ENCODE results near the gene DYRK1B.

GRCh38 chr19:39838569-39838968 is 4.6 kb upstream of the DYRK1B start:
- TF ChIP-seq POLR2A (IDR thresholded peaks at IDR 0.05) = no peak
- TF ChIP-seq CTCF (IDR thresholded peaks at IDR 0.05) = no peak

All from adrenal gland (tissue), 5 donors.